Suppressor macrophage treated with lipopolysaccharide for 4 hours (primary cell): ENCODE data around the gene METAP1D.

Source experiments
- DNase-seq: peaks from one replicate; pipeline ENCODE4 v3.0.0-alpha.2; 2020

The METAP1D gene

DNA sequence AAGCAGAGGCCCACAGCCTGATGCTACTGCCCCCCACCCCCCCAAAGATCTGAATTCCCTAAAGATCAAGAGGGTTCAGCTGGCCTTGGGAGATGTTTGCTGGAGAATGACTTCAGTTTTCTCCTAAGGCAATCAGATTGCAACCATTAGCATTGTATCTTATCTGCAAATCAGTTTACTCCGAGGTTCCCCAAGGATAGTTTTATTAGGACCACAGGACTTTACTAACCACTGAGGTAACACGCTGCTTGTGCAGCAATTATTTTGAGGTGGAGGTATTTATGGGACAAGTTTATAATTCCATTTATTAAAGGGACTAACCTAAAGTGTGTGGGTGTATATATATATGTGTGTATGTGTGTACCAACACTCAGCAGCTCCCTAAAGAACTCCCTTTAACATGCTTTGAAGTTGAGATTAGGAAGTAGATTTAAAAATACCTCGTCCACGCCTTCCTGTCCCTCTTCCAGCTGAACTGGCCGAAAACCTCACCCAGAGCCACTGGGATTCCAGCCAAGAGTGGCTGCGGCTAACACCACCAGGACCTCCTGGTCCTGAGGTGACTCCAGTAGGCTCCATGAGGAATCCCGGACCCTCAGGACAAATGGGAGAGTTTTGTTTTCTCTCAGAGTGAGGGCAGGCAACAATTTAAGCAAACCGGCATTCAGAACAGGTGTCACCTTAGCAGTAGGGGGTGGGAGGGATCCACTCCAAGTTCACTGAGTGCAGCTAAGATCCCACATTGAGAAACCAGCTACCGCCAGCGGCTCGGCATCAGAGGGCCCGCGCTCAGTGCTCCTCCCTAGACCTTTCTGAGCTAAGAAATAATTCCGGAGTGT, 82.6 kb downstream of the METAP1D start:
- no peak for DNase-seq

DNA sequence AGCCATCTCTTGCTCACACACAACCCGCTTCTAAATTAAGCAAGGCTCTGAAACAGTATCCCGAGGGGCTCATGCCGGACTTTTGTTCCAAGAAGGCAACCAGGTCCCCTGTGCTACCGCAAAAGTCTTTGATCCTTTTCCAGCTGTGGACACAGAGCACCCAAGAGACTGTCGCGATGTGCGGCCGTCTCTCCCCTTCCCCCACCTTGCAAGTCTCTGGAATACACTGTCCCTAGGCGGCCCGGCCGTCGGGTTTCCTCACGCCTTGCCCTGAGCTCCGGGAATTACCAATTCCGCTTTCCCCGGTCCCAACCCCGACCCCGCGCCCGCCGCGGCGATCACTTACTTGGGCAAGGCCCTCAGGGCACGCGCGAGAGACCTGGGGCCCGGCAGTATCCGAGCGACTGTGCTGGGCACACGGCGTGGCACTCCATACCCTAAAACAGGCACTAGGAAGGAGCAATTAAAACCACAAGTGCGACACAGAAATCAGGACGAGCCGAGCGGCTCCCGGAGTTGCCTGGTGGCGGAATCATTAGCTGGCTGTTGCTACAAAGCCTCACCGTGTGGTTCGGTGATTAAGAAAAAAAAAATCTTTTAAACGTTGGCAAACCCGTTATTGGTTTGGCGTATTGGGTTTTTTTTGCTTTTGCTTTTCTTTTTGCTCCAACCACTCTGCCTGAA, 83.3 kb downstream of the METAP1D start:
- DNase-seq, result no peak

DNA sequence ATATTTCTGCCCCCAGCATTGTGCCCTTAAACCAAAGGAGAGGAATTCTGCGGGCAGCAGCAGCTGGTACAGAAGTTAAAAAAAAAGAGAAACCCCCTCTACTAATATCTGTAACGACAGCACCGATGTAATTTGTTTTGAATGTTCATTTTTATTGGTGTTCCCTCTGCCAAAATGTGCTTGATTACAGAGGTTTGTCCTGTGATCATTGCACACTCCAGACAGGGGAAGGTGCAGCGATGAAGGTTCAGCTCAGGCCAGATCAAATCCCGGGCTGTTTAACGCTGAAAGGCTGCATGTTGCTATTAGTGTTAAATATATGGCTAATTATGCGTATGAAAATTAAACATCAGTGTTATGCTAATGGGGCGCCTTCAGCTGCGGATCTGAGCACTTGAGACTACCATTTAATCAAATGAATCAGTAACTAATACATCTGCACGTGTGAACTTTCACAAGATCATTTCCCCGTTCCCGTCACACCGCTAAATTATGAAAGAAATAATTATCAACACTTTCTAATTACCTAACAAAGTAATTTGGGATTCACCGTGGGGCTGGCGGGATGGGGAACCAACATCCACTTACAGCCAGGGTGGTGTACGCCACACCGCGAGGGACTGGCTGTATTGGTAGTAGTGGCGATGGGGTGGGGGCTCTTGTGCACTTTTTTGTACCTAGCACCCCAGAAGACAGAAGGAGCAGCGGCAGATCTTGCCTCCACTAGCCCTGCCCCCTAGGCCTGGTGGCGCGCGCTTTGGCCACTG, 84.1 kb downstream of the METAP1D start:
- DNase-seq, result no peak

DNA sequence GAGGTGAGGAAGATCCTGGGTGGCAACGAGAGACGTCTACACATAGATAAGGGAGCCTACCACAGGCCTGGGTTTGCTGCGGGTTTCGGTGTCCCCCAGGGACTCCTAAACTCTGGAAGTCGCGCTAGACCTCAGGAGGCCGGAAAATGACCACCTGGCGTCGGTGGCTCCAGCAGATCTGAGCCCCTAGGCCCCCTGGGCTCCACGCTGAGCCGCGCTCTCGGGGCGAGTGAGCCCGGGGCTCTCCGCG, 84.6 kb downstream of the METAP1D start:
- no peak for DNase-seq

- peak; percentile 93 for DNase-seq
Measured at GRCh38 chr2:172084645-172085459, 85.1 kb downstream of the METAP1D start.

GRCh38 chr2:172085460-172086159, 85.9 kb downstream of the METAP1D start, which contains the start of gene DLX1:
Gene DLX1 (plus strand): TSS chr2:172085507. CDS start chr2:172085678, 171 bp downstream.
- DNase-seq, result no peak

DNA sequence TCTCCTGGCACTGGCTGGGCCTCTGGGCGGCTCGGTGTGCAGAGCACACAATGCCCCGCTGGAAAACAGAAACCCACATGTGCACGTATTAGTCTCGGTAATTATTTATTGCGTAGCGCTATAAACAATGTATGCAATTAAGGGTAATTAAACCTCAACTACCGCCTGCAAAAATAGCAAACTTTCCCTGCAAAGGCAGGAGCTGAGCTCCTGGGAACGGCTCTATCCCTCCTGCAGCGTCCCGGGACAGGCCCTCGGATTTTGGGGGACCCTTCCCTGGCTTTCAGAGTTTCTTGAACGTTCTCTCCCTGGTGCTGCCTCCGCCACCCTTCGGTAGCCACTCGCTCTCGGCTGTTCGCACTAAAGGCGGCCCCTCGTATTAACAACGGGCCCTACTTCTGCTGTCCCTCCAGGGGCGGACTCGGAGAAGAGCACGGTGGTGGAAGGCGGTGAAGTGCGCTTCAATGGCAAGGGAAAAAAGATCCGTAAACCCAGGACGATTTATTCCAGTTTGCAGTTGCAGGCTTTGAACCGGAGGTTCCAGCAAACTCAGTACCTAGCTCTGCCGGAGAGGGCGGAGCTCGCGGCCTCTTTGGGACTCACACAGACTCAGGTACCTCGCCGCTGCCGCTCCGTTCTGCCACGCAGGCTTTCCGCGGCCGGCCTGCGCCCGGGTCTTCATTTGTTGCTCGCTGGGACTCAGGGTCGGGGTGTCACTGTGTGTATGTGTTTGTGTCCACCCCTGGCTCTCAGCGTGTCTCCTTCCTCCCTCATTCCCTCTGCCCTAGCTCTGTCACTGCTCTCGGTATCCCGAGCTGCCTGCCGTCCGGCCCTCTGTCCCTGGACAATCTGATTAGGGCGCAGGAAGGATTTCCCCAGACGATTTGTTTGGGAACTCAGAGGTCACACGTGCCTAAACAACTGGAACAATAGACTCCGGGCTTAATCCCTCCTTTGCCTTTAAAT, 86.8 kb downstream of the METAP1D start:
- DNase-seq, result no peak

DNA sequence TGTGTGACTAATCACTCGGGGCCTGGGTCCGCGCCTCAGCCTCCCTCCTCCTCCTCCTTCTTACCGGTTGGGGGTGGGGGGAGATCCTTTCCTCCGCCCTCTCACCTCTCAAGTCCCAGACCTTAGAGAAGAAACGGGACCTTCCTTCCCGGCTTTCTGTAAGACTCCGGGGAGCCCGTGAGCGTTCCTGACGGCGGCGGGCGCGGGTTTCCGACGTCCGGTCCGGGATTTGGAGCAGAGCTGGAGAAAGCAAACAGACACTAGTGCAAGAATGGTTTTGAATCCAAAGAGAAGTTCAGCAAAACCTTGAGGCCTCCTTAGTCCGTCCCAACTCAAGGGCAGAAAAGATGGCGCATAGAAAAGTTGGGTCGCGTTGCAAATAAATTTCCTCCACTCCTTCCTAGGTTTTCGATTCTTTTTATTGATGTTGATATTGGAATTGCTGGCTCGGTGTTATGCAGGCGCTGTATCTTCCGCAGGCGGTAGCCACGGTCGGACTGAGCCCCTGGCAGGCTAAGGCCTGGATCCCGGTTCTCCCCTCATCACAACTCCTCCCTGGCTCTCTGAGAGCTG, 87.5 kb downstream of the METAP1D start:
- DNase-seq, result no peak

- no peak for DNase-seq
Measured at GRCh38 chr2:172087780-172088244, 88.1 kb downstream of the METAP1D start.

GRCh38 chr2:172088245-172089004, 88.7 kb downstream of the METAP1D start:
- DNase-seq, result no peak

- DNase-seq, result no peak
Measured at GRCh38 chr2:172089005-172089504, 89.3 kb downstream of the METAP1D start.

DNA sequence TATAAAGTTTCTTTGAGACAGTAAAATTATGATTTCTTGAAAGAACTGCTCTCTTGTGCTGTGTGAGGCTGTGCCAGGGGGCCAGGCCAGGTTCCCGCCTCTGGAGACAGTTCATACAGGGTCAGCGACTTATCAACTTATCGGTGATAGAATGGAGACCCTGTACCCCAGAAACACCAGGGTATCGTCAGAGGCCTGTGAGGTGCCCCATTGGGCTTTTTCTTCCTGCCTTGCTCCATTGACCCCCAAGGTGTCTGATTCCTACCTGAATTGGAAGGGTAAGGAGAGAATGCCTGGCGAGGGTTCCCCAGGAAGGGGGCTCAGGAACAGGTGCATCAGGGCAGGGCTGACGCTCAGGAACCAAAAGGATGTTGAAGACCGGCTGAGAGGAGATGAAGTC, 89.9 kb downstream of the METAP1D start:
- no peak for DNase-seq

- no peak for DNase-seq
Measured at GRCh38 chr2:172090044-172090961, 90.5 kb downstream of the METAP1D start.

DNA sequence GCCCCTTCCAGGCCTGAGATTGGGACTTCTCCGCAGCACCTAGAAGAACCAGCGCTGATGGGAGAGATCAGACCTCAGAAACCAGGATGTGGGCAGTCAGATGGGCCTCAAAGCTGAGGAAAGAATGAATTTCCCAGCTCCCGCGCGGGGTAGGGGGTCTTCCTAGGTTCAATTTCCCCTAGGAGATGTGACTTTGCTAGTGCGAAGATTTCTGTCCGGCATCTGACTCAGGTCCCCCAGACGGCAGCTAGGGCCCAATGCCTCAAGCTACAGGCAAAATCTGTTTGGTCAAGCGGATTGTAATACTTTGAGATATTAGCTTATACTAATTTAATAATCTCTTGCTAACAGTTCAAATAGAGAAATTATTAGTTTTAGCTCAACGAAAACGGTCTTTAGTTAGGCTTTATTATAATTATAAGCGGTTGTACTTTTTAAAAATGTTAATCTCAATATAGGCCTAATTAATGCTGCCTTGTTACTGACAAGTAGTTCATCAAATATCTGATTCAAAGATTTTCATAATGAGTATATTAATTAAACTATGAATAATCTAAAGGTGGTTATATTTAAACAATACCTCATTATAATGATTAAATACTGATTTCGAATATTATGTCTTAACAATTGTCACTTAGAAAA, 91.4 kb downstream of the METAP1D start:
- DNase-seq, result no peak

DNA sequence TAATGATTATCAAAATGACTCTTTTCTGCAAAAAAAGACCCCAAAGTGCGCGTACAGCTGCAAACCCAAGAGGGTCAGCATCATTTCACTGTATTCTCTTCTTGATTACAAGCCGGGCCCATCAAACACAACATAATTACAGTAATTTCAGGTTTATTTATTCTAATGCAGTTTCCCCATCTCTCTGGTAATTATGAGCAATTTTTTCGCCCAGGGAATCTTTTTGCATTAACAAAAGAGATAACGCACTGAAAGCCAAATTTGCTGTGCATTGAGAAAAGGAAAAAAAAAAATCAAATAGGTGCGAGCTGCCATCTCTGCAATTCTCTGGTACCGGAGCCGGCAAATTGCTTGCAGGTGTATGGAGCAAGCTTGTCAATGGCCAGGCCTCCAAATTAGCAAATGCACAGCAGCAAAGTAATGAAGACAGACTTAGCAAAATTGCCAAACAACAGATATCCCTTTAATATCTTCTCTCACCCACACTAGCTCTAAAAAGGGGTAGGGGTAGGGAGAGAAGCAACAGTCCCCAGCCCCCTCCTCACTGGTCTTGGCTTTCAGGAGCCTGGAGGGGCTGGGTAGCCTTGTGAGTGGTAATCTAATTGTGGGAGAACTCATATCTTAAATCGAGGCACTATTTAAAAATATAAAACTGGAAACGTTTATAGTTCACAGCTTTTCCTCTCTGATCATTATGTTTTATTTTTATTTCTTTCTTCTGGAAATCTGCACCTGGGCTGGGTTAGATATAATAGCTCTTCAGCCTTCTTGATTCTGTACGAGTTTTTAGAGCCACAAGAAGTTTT, 92.2 kb downstream of the METAP1D start:
- no peak for DNase-seq

GRCh38 chr2:172092716-172093415, 93.1 kb downstream of the METAP1D start:
- no peak for DNase-seq
